VCaP (cell line): ENCODE data around the gene SLC16A9.
"Not testable (repeated sequence)": the region's sequence is repeated elsewhere in the genome, so short reads cannot be mapped to it uniquely, and the experiment has no call there.

Experiments
- H3K27ac ChIP-seq: fragments of 450-650 bp; 2 replicates; pipeline ENCODE4 v1.5.1; 2017
- TF ChIP-seq, protein P1 (sequence below): fragments of 450-650 bp; conservative IDR thresholded peaks from 2 replicates; pipeline ENCODE4 v1.5.1; 2017; ENCODE audit warnings: mild to moderate bottlenecking, moderate library complexity

The SLC16A9 gene

DNA sequence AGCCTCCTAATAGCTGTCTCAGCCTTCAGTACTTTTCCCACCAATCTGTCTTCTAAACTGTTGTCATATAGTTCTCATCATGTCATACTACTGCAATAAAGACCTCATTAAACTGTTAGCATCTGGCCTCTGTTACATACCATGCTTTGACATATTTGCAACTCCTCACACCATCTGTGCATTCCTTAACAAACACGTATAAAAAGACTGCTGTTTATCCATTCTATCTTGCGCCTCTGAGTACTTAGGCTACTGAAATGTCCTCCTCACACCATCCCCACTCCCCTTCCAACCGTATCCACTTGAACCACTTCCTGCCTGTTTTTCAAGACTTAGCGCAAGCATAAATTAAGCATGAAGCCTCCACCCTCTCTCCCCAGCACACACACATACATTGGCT is 41.6 kb downstream of the SLC16A9 start:
- no peak overlapping the region for H3K27ac ChIP-seq
- TF ChIP-seq, protein P1, sequence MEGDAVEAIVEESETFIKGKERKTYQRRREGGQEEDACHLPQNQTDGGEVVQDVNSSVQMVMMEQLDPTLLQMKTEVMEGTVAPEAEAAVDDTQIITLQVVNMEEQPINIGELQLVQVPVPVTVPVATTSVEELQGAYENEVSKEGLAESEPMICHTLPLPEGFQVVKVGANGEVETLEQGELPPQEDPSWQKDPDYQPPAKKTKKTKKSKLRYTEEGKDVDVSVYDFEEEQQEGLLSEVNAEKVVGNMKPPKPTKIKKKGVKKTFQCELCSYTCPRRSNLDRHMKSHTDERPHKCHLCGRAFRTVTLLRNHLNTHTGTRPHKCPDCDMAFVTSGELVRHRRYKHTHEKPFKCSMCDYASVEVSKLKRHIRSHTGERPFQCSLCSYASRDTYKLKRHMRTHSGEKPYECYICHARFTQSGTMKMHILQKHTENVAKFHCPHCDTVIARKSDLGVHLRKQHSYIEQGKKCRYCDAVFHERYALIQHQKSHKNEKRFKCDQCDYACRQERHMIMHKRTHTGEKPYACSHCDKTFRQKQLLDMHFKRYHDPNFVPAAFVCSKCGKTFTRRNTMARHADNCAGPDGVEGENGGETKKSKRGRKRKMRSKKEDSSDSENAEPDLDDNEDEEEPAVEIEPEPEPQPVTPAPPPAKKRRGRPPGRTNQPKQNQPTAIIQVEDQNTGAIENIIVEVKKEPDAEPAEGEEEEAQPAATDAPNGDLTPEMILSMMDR, result no peak

DNA sequence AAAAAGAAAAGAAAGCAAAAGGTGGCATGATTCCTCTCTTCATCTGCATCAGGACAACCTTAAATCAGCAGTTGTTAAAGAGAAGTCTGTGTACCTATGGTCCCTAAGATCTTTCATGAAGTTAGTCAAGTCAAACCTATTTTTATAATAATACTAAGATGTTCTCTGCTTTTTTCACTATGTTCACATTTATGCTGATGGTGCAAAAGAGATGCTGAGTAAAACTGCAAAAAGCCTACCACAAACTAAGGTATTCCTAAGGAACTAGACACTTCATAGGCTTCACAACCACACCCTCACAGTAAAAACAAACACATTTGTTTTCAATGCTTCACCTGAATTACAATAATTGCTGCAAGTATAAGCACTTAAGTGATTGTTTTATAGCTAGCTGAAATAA is 43.3 kb downstream of the SLC16A9 start:
- TF ChIP-seq, protein P1, result no peak
- no peak overlapping the region for H3K27ac ChIP-seq

DNA sequence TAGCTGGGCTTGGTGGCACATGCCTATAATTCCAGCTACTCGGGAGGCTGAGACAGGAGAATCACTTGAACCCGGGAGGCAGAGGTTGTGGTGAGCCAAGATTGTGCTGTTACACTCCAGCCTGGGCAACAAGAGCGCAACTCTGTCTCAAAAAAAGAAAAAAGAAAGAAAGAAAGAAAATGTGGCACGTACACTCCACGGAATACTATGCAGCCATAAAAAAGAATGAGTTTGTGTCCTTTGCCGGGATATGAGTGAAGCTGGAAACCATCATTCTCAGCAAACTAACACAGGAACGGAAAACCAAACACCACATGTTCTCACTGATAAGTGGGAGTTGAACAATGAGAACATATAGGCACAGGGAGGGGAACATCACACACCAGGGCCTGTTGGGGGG is 46.4 kb downstream of the SLC16A9 start:
- H3K27ac ChIP-seq, result not testable (repeated sequence)

DNA sequence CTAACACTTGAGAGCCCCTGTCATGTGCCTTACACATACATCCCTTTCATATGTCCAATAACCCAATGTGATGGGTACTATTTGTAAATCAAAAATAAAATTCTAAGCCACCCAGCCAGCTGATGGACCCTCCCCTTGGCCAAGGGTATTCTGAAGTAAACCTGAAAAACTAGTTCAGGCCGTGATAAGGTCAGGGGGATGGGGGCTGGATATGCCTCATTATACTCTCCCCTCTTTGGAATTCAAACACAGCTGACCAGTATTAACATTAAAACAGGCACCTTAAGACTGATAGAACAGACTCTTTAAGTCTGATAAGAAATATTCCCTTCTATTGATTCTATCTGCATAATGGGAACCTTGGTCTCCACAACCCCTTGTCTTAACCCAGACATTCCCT is 51.9 kb downstream of the SLC16A9 start:
- TF ChIP-seq, protein P1, result no peak
- no peak overlapping the region for H3K27ac ChIP-seq

DNA sequence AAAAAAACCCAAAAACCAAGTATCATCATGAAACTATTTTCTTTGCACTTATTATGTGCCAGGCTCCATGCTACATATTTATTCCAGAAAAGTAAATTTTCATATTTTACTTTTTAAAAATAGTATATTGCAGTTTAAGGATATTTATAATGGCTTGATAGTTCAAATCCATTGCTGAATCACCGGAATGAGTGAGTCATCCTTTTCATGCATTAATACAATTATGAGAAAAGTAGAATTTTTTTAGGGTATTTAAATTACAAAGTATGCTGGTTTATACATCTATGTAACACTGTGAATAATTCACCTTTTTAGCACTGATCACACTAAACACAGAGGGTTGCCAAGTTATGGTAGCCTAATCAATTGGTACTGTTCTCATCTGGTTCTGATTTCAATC is 54.3 kb downstream of the SLC16A9 start:
- TF ChIP-seq, protein P1, result no peak
- H3K27ac ChIP-seq, result no peak overlapping the region

DNA sequence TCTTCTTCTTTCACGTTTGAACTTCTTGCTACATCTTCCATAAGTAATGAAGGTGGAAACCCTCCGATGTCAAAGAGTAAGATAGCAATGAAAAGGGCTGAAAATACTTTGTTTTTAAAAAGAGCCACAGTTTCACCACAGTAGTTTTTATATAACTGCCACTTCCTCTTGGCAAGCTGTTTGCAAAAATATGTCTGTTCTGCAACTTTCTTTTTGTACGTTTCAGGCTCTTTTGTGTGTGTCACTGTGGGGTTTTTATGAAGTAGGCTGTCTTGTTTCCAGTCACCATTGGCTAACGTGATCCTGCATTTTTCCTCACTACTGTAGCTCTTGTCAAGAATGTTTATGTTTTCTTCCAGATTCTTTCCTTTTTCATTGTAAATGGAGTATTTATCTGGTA is 55.6 kb downstream of the SLC16A9 start:
- H3K27ac ChIP-seq, result no peak overlapping the region
- TF ChIP-seq, protein P1, result no peak

DNA sequence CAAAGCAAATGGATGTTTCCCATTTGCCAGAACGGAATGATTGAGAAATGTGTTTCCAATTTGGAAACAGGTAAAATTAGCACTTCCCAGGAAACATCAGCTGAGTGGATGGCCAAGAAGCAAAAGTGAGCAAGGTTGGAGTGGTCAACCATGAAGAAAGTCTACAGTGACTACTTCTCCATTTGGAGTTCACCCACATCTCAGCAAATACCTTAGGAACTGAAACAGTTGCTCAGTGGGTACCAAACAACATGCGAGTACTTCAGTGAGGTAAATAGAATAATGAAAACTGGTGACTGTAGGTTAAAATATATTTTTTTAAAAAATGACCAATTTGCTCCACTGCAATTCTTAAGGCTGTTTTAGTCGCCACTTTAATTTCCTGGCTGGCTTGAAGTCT is 57.7 kb downstream of the SLC16A9 start:
- TF ChIP-seq, protein P1, result no peak
- H3K27ac ChIP-seq, result no peak overlapping the region

DNA sequence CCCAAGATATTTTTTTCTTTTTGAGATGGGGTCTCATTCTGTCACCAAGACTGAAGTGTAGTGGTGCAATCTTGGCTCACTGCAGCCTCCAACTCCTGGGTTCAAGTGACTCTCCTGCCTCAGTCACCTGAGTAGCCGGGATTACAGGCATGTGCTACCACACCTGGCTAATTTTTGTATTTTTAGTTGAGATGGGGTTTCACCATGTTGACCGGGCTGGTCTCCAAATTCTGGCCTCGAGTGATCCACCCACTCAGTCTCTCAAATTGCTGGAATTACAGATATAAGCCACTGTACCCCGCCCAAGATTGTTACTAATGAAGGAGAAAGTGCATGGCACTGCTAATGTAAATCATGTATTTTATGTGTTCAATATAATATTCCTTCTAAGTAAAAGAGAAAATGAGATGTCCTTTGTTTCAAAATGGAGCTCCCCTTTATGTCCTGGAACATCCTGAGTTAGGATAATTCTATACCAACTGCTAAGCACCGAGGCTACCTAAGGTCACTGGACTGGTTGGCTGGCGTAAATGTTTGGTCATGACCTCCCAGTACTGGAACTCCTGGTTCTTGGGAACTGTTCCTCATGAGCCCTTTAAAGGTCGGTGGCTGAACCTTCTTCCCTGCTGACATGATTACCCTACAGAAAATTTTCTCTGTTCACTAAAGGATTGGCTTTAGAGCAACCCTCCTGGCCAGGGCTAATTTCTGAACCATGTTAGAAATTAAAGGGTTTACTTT is 59.9 kb downstream of the SLC16A9 start:
- TF ChIP-seq, protein P1, result no peak
- no peak overlapping the region for H3K27ac ChIP-seq
